Caco-2 (cell line): ENCODE results near the gene LAMC1. TPM values are rescaled to one million over a fixed set of nuclear protein-coding genes. Genes with fewer than 3 reads are reported as not detected.

ENCODE experiments used
- BruUV-seq: library from RNA; stranded (reverse); fragments of 400-500 nt; replicated peaks from 2 replicates; lab custom pipeline; 2021; lab: Mats Ljungman, UMichigan
- CTCF ChIA-PET: fragments of 300-600 bp; sonication (Branson Sonifier 250); formaldehyde crosslinking; loops from one replicate; lab custom pipeline; 2022; ENCODE audit warnings: antibody characterized with exemption; lab: Charles Lee
- POLR2A ChIA-PET: fragments of 300-600 bp; sonication (Branson Sonifier 250); formaldehyde crosslinking; loops from one replicate; lab custom pipeline; 2022; ENCODE audit warnings: antibody characterized with exemption; lab: Charles Lee
- DNase-seq, 2 experiments: peaks; one replicate each; pipeline versions ENCODE4 v3.0.0 to v3.0.0-alpha.2; 2020 to 2022
- H3K27me3 ChIP-seq: replicated peaks from 2 replicates; pipeline ENCODE4 v1.6.0; 2011; ENCODE audit warnings: low read length; ENCODE audit not compliant: control insufficient read depth, insufficient read depth
- H3K36me3 ChIP-seq: 2 replicates; pipeline ENCODE4 v1.5.1; 2011; ENCODE audit warnings: low read length; ENCODE audit not compliant: control insufficient read depth, insufficient read depth
- H3K4me1 ChIP-seq: fragments of 250-450 bp; sonication (Bioruptor Pico); 2 replicates; pipeline ENCODE4 v1.5.1; 2020; ENCODE audit warnings: mild to moderate bottlenecking
- H3K4me3 ChIP-seq: 2 replicates; pipeline ENCODE4 v1.5.1; 2011; ENCODE audit warnings: low read depth, mild to moderate bottlenecking, control low read depth, low read length
- H3K9me3 ChIP-seq: fragments of 250-450 bp; sonication (Bioruptor Pico); 2 replicates; pipeline ENCODE4 v1.5.1; 2020; ENCODE audit warnings: mild to moderate bottlenecking, moderate library complexity
- H3K27ac Mint-ChIP-seq: one replicate; pipeline ENCODE4 v1.8.0; 2022; ENCODE audit warnings: mixed read lengths; ENCODE audit not compliant: unreplicated experiment
- H3K27me3 Mint-ChIP-seq: one replicate; pipeline ENCODE4 v1.8.0; 2022; ENCODE audit warnings: mixed read lengths; ENCODE audit not compliant: insufficient read depth, unreplicated experiment
- H3K36me3 Mint-ChIP-seq: one replicate; pipeline ENCODE4 v1.8.0; 2022; ENCODE audit warnings: mild to moderate bottlenecking, mixed read lengths; ENCODE audit not compliant: insufficient read depth, unreplicated experiment
- H3K4me1 Mint-ChIP-seq: one replicate; pipeline ENCODE4 v1.8.0; 2022; ENCODE audit warnings: low read depth, mixed read lengths; ENCODE audit not compliant: unreplicated experiment
- H3K4me3 Mint-ChIP-seq: one replicate; pipeline ENCODE4 v1.8.0; 2022; ENCODE audit warnings: mild to moderate bottlenecking, moderate library complexity, mixed read lengths; ENCODE audit not compliant: unreplicated experiment
- H3K9me3 Mint-ChIP-seq: one replicate; pipeline ENCODE4 v1.8.0; 2022; ENCODE audit warnings: mixed read lengths; ENCODE audit not compliant: unreplicated experiment
- CTCF ChIP-seq, 2 experiments: fragments of 200-600 bp in 1 of 2; IDR thresholded peaks; 1 replicate in 1 of 2; 2 replicates in 1 of 2; pipeline versions ENCODE4 v1.5.1 to v1.8.0; 2011 to 2022; ENCODE audit warnings: antibody characterized with exemption in 1 of 2, control low read depth in 1 of 2, inconsistent platforms in 1 of 2, low read depth in 1 of 2, low read length in 1 of 2, mild to moderate bottlenecking in 1 of 2, moderate library complexity in 1 of 2; ENCODE audit not compliant: insufficient read depth in 1 of 2, severe bottlenecking in 1 of 2, unreplicated experiment in 1 of 2
- intact Hi-C: fragments of 100-400 bp; cut with micrococcal nuclease; formaldehyde crosslinking; loops from one replicate; pipeline ENCODE4 v1.10.0; 2022; ENCODE audit not compliant: unreplicated experiment
- total RNA-seq: library from RNA; stranded (reverse); gene quantifications from 2 replicates; pipeline ENCODE4 v1.2.3, GENCODE V29; 2022

The LAMC1 gene
- total RNA-seq, 1 experiment from 2014 or later = 323 TPM

GRCh38 chr1:183038333-183038866 is 15.2 kb downstream of the LAMC1 start:
- Mint-ChIP-seq H3K4me1 (peaks cover 39% of the 10 kb centered on the region), H3K27ac (no peak overlapping the region), H3K9me3 (no peaks in the 10 kb centered on the region), H3K27me3 (no peaks in the 10 kb centered on the region), H3K36me3 (peaks cover 58% of the 10 kb centered on the region), H3K4me3 (no peak overlapping the region)
- no peaks in the 10 kb centered on the region for H3K9me3 ChIP-seq
- peaks cover 42% of the 10 kb centered on the region for H3K4me1 ChIP-seq
- no peaks in the 10 kb centered on the region for H3K27me3 ChIP-seq
- no peak overlapping the region for H3K4me3 ChIP-seq
- no peaks in the 10 kb centered on the region for H3K36me3 ChIP-seq
- no peak for TF ChIP-seq CTCF (IDR thresholded peaks at IDR 0.05; ENCODE audit: insufficient read depth in 1 of 2, low read depth in 1 of 2, low read length in 1 of 2, severe bottlenecking in 1 of 2, unreplicated experiment in 1 of 2)
- no TSS peak for BruUV-seq
- POLR2A ChIA-PET = no interaction called here
- CTCF ChIA-PET = no interaction called here
- no peak for DNase-seq
- intact Hi-C loops = no loop called here

GRCh38 chr1:183038913-183039312 is 15.7 kb downstream of the LAMC1 start:
- Mint-ChIP-seq H3K4me3 (no peak overlapping the region), H3K9me3 (no peaks in the 10 kb centered on the region), H3K27ac (no peak overlapping the region), H3K36me3 (peaks cover 53% of the 10 kb centered on the region), H3K27me3 (no peaks in the 10 kb centered on the region), H3K4me1 (peaks cover 43% of the 10 kb centered on the region)
- H3K9me3 ChIP-seq = no peaks in the 10 kb centered on the region
- POLR2A ChIA-PET = no interaction called here
- intact Hi-C loops = no loop called here
- H3K4me3 ChIP-seq = no peak overlapping the region
- DNase-seq = no peak
- CTCF ChIA-PET = no interaction called here
- TF ChIP-seq CTCF (IDR thresholded peaks at IDR 0.05; ENCODE audit: insufficient read depth in 1 of 2, low read depth in 1 of 2, low read length in 1 of 2, severe bottlenecking in 1 of 2, unreplicated experiment in 1 of 2) = no peak
- no TSS peak for BruUV-seq
- peaks cover 48% of the 10 kb centered on the region for H3K4me1 ChIP-seq
- H3K36me3 ChIP-seq = no peaks in the 10 kb centered on the region
- no peaks in the 10 kb centered on the region for H3K27me3 ChIP-seq

GRCh38 chr1:183039330-183039729 is 16.1 kb downstream of the LAMC1 start:
- Histone ChIP-seq H3K4me1 (peaks cover 52% of the 10 kb centered on the region), H3K4me3 (no peak overlapping the region), H3K36me3 (no peaks in the 10 kb centered on the region), H3K27me3 (no peaks in the 10 kb centered on the region), H3K9me3 (no peaks in the 10 kb centered on the region)
- Mint-ChIP-seq H3K27ac (no peak overlapping the region), H3K4me3 (no peak overlapping the region), H3K27me3 (no peaks in the 10 kb centered on the region), H3K4me1 (peaks cover 46% of the 10 kb centered on the region), H3K9me3 (no peaks in the 10 kb centered on the region), H3K36me3 (peaks cover 48% of the 10 kb centered on the region)
- no peak for DNase-seq
- TF ChIP-seq CTCF (IDR thresholded peaks at IDR 0.05; ENCODE audit: insufficient read depth in 1 of 2, low read depth in 1 of 2, low read length in 1 of 2, severe bottlenecking in 1 of 2, unreplicated experiment in 1 of 2) = no peak
- intact Hi-C loops = no loop called here
- BruUV-seq = no TSS peak
- ChIA-PET CTCF (no interaction called here), POLR2A (no interaction called here)
